Dedifferentiated amniotic fluid mesenchymal stem cell (primary cell): ENCODE measurements around the gene USP47.
A peak's percentile ranks its signal among the peaks of the same experiment; 100 is the strongest.

Experiments
- DNase-seq: peaks from one replicate; pipeline ENCODE4 v3.0.0-alpha.2; 2016; ENCODE audit errors: extremely low spot score

USP47 gene

DNA sequence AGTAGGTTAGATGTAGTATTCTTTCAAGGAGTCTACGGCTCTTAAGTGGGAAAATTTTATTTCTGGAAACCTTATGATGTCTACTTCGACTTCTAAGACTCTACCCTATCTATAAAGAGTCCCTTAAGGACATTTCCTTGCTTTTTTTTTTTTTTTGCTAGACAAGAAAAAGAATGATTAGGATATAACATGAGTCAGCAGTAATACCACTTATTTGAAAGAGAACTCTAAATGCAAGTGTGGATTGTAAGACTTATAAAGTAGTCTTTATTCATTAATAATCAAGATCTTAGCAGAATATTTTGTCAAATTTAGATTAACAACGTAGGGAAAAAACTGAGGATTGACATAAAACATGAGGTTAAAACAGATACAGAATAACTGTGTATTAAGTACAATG, 95.7 kb downstream of the USP47 start:
- DNase-seq: no peak

DNA sequence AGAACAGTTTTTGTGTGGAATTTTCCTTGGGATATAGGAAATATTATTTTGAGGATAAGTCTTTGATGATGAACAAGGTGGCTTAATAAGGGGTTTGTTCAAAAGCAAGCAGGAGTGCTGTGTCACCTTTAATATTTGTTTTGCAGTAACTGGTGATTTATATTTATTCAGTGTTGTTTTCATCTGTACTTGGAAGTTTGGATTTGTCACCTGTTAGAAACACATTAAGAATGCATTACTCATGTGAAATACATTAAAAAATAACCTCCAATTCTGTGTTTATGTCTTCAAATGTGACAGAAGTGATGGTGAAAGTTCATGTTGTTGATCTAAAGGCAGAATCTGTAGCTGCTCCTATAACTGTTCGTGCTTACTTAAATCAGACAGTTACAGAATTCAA, 96.2 kb downstream of the USP47 start:
- DNase-seq: no peak

- no peak for DNase-seq
Measured at GRCh38 chr11:11940551-11940950, 98.8 kb downstream of the USP47 start.

- no peak for DNase-seq
Measured at GRCh38 chr11:11942668-11943067, 100.9 kb downstream of the USP47 start.

DNA sequence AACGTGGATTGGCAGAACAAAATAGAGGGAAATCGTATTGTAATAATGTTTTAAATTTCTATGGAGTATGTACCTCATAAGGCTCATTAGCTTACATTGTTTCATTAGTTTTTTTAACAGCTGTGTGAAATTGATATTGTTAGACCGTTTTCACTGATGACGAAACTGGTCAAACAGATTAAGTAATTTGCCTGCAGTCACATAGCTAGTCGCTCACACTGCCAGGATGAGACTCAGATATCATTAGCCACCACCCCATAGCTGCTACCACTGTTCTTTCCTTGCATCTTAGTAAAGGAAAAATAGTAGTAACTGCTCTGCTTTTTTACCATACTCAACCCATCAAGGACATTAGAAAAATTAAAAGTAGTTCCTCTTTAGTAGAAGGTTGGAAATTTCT, 102.7 kb downstream of the USP47 start:
- no peak for DNase-seq

GRCh38 chr11:11946180-11946579, 104.4 kb downstream of the USP47 start:
- DNase-seq: peak; percentile 24

DNA sequence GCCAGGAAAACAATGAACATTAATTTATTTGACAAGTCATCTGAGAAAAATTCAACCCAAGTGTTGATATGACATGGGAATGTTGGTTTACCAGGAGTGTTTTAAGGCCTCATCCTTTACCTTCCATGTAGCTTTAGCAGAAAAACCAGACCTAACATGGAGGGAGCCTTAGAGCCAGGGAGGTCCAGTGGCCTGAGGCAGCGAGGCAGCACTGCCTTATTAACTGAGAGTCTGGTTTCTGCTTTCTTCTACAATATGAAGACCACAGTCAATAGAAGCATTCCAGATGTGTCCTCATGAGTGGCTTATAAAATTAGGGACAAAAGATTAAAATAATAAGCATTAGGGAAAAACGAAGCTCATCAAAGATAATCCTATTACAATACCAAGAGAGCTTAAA, 105.1 kb downstream of the USP47 start:
- no peak for DNase-seq

GRCh38 chr11:11947825-11948224, 106.1 kb downstream of the USP47 start:
- DNase-seq: no peak

DNA sequence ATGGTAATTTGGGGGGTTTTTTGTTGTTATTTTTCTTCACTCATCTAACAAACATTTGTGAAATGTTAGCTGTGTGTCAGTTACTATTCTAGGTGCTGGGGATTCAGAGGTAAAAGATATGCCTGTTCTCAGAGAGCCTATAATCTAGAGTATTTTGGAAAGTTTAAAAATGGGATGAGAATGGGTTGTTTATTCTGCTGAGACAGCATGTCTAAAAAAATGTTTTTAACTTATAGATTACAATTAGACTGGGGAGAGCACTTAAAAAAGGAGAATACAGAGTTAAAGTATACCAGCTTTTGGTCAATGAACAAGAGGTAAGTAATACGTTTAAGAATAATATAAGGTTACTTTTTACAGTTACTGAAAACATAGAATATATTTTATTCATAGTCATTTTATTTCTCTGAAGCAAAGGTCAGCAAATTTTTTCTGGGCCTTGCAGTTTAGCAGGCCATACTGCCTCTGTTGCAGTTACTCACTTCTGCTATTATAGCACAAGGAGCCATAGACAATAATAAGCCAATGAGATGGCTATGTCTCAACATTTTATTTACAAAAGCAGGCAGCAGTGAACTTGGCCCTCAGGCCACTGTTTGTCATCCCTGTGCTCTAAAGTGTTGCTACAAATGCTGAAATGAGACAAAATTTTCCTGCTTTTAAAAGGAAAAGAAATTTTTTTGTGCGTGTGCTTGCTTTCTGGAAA, 106.6 kb downstream of the USP47 start:
- no peak for DNase-seq

DNA sequence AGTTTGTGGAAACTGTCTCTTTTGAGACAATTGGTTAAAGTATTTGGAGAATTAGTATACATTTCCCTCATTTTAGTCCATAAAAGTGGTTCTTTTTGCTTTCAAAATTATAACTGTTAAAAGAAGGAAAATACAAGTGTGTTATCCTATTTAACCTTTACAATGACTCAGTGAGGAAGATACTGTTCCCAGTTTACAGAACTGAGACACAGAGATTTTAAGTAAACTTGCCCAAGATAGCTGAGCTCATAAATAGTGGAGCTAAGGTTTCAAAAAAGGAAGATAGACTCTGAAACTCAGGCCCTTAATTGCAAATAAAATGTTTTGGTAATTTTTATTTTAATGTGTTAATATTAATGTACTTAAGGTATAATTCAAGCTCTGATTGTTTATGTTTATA, 107.7 kb downstream of the USP47 start:
- no peak for DNase-seq

GRCh38 chr11:11952036-11952435, 110.3 kb downstream of the USP47 start:
- no peak for DNase-seq

DNA sequence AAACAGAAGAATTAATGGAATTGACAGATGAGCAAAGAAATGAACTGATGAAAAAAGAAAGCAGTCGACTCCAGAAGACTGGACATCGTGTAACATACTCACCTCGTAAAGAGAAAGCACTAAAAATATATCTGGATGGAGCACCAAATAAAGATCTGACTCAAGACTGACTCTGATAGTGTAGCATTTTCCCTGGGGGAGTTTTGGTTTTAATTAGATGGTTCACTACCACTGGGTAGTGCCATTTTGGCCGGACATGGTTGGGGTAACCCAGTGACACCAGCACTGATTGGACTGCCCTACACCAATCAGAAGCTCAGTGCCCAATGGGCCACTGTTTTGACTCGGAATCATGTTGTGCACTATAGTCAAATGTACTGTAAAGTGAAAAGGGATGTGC, 114.2 kb downstream of the USP47 start:
- no peak for DNase-seq

- DNase-seq: no peak
Measured at GRCh38 chr11:11958403-11959231, 116.8 kb downstream of the USP47 start.

GRCh38 chr11:11959601-11960000, 117.8 kb downstream of the USP47 start:
- DNase-seq: no peak

GRCh38 chr11:11960687-11961086, 118.9 kb downstream of the USP47 start:
- no peak for DNase-seq

GRCh38 chr11:11961399-11962028, 119.7 kb downstream of the USP47 start:
- no peak for DNase-seq

GRCh38 chr11:11963067-11963466, 121.3 kb downstream of the USP47 start:
- DNase-seq: no peak

DNA sequence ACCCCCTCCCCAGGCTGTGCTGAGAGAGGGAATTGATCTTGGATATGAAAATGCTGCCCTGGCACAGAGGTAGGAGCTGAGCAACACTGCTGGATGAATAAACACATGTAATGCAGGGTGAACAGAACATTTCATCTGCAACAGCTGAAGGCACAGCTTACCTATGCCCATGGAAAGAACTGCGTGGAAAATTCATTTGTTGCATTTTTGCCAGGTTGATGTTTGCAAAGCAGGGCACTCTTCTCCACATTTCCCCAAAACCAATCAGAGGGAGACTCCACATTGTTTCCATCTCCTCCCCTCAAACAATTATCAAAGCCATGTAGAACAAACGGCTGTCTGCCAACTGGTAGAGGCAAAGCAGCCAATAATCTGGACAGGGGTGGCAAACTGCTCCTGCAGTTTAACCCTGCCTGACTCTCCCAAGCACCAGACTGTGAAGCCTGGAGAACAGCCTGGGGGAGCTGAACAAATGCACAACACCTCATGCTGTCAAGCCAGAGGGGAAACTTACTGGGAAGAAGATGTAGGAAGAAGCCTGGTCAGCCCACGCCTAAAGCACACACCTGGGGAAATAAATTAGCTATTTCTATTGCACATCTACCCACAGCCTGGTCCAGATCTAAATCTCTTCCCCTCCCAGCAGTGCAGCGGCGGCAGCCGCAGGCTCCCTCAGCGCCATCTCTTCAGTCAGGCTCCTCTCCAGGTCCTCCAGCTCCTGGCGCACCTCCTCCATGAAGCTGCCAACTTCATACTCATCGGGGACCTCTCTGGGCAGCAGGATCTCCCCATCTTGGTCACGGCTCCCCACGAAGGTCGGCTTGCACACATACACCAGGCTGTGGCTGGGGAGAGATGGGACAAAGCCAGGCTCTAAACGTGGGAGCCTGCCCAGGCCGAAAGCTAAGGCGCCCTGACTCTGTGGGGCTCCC, 122.3 kb downstream of the USP47 start:
- DNase-seq: no peak

GRCh38 chr11:11964774-11965150, 123.0 kb downstream of the USP47 start:
- DNase-seq: no peak

DNA sequence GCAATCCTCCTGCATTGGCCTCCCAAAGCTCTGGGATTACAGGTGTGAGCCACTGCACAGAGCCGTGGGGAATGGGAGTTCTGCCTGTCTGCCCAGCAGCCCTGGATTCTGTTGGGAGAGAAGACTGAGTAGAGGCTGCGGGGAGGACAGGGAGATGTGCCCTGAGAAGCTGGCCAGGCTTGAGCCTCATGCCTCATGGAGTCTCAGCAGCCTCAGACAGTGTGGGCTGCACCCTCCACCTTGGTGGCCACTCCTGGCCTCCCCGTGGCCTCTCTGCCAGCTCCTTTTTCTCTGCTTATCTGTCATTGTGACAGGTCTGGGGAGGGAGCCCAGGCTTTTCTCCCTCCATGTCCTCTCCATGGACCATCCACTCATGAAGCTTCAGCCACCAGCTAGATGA, 123.4 kb downstream of the USP47 start:
- DNase-seq: no peak

DNA sequence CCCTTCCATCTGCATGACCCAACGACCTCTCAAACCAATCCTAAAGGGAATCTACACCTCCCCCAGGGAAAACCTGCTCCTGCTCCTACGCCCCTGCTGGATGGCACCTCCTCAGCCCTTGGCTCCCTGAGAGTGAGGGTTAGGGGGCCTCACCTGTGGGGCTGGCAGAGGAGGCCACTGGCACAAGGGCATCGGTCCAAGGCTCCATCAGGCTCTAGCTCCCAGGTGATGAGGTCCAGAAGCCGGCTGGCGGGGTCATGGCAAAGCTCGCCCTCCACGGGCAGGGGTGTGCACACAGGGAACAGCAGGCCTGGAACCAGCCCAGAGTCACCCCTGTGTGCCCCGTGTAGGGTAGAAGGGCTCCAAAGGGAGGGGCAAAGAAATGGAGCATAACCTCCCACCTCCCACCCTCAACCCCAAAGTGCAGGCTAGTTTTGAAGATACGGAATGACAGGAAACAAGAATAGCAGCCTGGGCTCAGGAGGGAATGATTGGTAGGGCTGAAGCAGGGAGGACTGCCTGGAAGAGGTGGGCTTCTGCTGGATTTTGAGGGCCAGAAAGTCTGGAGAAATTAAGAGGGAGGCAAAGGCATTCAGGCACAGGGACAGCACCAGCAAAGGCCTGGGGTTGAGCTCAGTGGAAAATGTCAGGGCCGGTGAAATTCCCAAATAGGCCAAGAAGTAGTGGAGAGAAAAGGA, 124.0 kb downstream of the USP47 start:
- DNase-seq: no peak
